IPS-NIHi7 (cell line): ENCODE data around the gene NAB1.
"Not testable (repeated sequence)": the region's sequence is repeated elsewhere in the genome, so short reads cannot be mapped to it uniquely, and the experiment has no call there.

Source experiments
- DNase-seq: peaks from one replicate; pipeline ENCODE4 v3.0.0; 2012; ENCODE audit warnings: mixed read lengths; ENCODE audit errors: extremely low spot score

NAB1 gene

DNA sequence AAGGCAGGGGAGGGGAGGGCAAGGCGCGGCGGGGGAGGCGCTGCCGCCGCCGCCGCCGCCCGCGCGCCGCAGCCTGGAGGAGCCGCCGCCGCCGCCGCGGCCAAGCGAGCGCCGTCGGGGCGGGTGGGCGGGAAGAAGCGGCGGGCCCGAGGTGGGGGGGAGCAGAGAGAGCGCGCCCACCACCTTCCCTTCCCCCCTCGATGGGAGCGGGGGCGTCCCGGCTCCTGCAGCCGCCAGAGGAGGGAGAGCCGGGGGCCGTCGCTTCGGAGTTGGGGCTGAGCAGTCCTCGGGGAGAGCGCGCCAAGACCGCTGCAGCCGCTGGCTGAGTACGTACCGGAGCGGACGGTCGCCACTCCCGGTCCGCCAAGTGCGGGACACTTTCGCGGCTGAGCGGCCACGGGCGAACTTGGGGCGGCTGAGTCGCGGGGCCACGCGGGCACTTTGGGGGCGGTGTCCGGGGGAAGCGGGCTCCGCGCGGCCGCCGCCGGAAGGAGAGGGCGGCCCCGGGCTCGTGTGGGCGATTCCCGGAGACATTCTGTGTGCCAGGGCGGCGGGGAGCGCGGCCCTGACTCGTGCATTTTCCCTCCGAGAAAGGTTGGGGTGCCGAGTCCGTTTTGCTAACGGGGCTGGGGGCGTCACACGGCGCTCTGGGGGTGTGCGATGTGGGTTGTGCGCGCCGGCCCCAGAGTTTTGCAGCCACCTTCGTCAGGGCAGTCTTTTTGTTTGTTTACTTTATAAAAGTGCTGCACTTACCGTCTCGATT lies at the start of gene NAB1:
Gene NAB1 (plus strand): TSS at position 49 of the 763 bp plus-strand sequence. CDS start 10,094 bp downstream, outside the sequence.
- DNase-seq: peak; percentile 78

- no peak for DNase-seq
These were observed 49.2 kb upstream of the NAB1 start for GRCh38 chr2:190599546-190600220.

DNA sequence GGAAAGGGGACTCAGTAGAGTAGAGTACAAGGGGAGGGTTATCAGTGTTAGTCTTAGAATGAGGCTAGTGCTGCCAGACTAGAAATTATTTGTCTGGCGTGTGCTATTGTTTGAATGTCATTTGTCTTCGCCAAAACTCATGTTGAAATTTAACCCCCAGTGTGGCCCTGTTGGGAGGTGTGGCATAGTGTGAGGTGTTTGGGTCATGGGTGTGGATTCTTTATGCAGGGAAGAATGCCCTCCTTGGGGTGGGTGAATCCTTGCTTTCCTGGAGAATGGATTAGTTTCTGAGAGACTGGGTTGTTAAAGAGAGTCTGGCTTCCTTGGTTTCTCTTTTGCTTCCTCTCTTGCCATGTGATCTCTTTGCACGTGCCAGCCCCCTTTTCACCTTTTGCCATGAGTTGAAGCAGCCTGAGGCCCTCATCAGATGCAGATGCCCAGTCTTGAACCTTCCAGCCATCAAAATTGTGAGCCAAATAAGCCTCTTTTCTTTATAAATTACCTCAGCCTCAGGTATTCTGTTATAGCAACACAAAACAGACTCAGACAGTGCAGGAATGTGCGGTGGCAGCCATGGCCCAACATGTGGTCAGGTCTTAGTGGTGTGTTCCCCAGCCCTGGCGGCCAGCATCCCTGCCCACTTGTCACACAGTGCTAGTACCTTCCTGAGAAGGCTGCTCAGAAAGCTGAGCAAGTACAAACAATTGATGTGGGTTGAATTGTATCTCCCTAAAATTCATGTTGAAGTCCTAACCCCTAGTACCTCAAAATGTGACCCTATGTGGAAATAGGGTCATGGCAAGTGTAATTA lies 48.4 kb upstream of the NAB1 start:
- DNase-seq: no peak

GRCh38 chr2:190603374-190603773 lies 45.5 kb upstream of the NAB1 start:
- DNase-seq: no peak

DNA sequence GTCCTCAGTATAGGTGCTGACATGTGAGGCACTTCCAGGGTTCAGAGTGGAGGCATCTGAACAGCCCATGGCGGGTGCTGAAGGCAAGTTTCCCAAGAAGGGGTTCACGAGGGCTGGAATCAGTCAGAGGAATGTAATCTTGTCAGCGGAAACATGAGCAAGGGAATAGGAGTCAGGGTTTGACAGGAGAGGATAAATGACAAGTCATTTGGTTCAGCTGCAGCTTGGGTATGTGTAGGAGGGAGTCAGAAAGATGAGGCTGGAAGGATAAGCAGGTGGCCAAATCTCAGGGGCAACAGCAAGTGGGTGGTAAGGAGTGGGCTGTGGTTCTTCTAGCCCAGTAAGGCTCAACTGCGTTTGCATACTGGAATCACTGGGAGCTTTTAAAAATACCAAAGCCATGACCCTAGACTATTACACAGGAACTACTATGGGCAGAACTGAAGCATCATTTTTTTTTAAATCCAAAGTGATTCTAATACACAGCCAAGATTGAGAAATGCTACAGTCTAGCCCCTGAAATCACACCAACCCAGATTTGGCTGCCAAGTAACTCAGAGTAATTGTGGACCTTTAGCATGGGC lies 41.8 kb upstream of the NAB1 start:
- no peak for DNase-seq

DNA sequence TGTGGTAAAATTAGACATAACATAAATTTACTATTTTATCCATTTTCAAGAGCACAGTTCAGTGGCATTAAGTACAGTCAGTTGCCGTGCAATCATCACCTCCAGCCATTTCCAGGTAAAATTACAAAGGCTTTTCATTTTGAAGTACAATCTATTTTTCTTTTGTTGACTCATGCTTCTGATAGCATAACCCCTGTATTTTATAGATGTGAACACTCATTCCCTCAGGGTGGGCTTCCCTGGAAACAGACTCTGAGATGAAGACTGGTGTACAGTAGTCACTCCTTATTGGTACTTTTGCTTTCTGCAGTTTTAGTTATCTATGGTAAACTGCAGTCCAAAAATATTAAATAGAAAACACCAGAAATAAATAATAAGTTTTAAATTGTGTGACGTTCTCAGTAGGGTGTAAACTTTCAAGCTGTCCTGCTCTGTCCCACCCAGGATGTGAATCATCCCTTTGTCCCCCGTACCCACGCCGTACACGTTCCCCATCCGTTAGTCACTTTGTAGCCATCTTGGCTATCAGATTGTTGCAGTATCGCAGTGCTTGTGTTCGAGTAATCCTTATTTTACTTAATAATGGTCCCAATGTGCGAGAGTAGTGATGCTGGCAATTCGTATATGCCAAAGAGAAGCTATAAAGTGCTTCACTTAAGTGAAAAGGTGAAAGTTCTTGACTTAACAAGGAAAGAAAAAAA lies 41.1 kb upstream of the NAB1 start:
- no peak for DNase-seq

- not testable (repeated sequence) for DNase-seq
These were observed 40.0 kb upstream of the NAB1 start for GRCh38 chr2:190608863-190609262.

GRCh38 chr2:190609397-190609796 lies 39.5 kb upstream of the NAB1 start:
- not testable (repeated sequence) for DNase-seq

- not testable (repeated sequence) for DNase-seq
These were observed 38.4 kb upstream of the NAB1 start for GRCh38 chr2:190610528-190610927.

DNA sequence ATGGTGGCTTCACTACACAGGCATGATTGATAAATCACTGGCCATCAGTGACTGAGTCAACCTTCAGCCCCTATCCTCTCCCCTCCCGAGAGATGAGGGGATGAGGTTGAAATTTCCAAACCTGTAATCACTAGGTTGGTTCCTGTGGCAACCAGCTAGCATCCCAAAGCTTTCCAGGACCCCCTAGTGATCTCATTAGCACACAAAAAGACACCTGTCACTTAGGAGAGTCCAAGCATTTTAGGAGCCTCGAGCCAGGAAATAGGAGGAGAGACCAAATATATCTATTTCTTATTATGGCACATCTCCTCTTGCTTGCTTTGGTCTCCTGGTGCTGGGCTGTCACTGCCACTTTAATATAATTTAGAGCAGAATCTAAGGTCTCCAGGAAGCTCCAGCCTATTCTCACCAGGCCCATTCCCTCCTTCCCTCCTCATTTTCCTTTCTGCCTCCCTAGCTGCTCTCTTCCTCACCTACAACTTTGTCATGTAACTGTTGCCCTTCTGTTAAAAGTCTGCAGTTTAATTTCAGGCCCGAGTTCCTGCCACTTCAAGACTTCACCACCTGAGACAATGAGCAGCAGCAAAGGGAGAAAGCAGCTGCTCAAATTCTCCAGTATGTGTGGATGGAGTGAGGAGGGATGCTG lies 33.2 kb upstream of the NAB1 start:
- DNase-seq: peak; percentile 57

- DNase-seq: no peak
These were observed 30.9 kb upstream of the NAB1 start for GRCh38 chr2:190618030-190618429.

DNA sequence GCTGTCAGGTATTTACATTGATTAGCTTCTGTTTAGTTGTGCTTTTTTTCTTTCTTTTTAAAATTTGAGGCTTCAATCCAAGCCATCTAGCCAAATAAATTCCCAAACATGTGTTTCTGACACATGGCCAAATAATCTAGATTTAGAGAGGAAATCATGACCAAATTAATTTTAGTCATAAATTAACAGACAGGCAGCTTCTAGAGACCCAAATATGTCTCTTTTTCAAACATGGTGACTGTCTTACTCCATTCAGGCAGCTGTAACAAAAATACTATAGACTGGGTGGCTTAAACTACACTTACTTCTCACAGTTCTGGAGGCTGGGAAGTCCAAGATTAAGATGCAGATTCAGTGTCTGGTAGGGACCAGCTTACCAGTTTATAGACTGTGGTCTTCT lies 23.2 kb upstream of the NAB1 start:
- DNase-seq: no peak

DNA sequence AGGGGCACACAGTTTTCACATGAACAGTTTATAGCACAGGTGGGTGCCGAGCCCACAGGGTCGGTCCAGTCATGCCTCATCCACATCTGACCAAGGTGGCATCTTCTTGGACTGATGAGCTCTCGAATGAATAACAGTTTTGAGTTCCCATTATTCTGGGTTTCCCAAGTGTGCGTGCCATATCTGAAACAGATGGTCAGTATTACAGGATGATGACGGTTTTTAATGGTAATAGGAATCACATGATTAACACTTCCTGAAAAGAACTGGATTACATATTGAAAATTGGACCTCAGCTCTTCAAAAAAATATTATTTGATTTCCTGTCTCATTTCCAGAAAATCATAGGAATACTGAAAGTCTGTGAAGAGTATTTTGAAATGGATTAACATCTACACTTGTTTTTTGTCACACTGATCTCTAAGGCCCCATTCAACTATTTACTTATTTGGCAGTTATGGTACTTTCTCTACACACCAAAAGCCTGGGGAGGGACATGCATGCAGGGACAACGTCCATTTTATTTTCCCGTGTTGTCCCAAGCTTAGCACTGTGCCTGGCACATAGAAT lies 22.2 kb upstream of the NAB1 start:
- DNase-seq: no peak

- peak; percentile 48 for DNase-seq
These were observed 21.2 kb upstream of the NAB1 start for GRCh38 chr2:190627448-190628412.

DNA sequence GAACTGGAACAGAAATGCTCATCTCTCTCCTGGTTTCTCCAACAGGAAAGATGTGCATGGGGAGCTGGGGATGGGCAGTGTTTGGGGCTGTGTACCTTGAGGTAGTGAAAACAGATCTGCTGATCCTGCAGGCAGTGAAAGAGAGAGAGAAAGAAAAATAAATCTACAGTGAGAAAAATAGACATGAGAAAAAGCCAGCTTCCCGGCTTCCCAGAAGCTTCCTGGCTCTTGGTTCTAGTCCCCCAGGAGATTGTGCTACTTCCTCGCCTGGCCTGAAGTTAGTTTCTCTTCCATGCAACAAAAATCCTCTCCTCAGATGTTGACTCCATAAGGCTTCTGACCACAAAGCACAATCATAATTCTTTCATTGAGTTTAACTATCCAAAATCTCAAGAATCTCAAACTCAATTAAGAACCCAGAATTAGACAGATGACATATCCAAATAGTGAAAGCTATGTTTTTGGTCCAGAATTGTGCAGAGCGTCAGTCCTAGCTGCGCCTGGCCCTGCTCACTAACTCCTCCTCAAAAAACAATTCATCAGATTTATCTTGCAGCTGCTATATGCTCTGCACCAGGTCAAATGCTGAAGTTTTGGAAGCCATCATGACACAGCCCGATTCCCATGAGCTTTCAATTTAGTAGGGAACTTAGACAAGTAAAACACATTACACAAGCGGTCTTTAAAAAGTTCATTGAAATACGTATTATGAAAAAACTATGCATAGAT lies 20.1 kb upstream of the NAB1 start:
- DNase-seq: no peak

- DNase-seq: no peak
These were observed 14.5 kb upstream of the NAB1 start for GRCh38 chr2:190634381-190634780.

GRCh38 chr2:190635781-190636180 lies 13.1 kb upstream of the NAB1 start:
- no peak for DNase-seq

GRCh38 chr2:190636361-190636760 lies 12.5 kb upstream of the NAB1 start:
- DNase-seq: no peak

DNA sequence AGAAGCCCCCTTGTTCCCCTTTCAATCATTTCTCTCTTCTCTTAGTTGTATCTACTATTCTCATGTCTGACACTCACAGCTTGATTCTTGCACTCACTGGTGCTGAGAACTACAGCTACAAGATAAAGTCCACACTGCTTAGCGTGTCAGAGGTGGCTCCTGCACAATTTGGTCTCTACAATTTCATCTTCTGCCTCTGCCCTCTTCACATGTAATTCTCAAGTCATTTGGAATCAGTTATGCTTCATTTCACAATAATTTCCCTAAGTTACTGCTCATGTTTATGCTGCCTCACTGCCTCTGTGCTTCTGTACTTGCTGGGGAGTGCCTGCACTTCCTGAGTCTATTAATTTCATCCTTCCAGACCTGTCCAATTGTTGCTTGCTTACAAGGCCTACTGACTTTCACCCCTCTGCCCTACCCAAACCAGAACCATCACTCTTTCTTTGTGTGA lies 11.6 kb upstream of the NAB1 start:
- no peak for DNase-seq
